CMK (cell line): ENCODE results near the gene BGN.

Experiments
- DNase-seq: peaks from one replicate; pipeline ENCODE4 v3.0.0-alpha.2; 2010; ENCODE audit warnings: low read depth

The BGN gene

DNA sequence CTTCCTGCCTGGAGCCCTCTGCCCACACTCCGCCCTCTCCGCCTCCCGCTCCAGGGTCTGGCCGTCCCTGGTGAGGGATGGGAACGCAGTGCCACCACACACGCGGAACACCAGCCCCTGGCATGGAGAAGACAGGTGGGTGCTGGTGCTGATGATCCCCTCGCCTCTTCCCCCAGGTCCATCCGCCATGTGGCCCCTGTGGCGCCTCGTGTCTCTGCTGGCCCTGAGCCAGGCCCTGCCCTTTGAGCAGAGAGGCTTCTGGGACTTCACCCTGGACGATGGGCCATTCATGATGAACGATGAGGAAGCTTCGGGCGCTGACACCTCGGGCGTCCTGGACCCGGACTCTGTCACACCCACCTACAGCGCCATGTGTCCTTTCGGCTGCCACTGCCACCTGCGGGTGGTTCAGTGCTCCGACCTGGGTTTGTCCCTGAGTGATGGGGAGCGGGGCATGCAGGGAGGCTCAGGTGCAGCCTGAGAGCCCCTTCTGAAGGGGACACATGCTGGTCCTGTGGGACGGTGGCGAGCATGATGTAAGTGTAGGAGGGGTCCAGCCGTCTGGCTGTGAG, 9.8 kb downstream of the BGN start:
- no peak for DNase-seq

DNA sequence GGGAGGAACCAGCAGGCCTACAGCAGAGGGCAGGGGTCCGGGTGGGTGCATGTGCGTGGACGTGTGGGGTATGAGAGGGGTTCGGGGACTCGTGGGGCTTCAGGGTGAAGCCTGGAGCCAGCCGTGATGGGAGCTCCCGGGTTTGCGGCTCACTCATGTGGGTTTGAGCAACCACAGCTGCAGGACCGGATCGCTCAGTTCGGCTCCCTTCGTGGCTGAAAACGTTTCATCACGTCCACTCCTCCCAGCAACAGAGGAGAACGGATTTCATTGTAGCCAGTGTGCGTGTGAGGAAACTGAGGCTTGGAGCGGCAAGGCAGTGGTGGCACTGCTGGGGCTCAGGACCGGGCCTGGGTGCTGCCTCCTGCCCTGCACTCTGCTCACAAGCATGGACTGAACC, 10.6 kb downstream of the BGN start:
- DNase-seq: no peak

DNA sequence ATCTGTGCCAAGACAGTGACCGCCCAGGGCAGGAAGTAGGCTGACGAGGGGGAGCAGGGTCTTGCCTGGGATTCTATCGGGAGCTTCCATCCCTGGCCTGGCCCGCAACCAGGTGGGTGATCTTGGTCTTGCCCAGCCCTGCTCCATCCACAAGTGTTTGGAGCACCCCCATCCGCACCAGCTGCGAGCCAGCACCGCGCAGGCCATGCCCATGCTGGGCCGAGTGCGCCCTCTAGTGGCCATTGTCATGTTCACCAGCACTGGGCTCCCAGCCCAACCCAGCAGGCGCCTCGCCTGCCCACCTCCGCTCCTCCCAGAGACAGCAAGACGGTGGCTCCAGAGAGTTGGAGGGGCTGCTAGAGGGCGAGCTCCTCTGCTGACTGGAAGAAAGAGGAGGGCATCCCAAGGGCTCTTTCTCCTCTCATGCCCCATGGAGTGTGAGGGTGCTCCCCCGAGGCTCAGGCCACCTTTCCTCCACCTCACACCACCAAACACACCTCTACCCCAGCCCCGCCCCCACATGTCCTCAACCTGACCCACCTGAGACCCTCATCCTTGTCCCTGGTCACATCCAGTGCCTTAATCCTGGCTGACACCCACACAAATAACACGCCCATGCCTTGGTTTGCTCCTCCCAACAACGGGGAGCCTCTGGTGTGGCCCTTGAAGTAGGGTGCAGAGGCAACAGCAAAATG, 12.9 kb downstream of the BGN start:
- peak; percentile 51 for DNase-seq

DNA sequence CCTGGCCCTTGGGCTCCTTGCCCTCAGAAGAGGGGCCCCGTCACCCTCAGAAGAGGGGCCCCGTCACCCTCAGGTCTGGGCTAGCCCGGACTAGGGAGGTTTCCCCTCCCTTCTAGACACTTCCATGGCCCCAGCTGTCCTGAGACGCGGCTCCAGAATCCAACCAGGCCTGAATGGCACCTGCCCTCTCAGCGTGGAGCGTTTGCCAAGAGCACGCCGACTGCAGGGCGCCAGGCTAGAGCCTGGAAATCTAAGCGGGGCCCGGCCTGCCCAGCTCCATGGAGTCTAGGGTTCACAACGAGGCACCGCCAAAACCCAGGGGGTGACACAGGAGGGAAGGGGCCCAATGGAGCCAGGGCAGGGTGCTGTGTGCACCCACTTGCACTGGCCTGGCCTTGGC, 14.8 kb downstream of the BGN start:
- no peak for DNase-seq

DNA sequence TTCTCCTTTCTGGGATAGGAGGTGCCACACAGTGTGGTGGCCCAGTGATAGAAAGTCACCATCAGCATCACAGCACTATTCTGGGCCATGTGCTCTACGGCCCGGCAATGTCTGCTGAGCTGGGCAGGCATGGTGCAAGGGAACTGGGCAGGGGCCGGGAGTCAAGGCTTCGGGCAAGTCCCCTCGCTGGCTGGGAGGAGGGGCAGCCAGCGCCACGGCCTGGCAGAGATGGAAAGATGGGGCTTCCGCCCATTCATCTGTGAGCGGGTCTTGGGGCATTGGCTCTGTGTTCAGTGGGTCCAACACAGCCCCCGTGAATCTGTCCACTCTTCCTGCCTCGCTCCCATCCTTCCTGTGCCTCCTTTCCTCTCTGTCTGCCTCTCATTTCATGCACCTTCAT, 15.6 kb downstream of the BGN start:
- DNase-seq: no peak

DNA sequence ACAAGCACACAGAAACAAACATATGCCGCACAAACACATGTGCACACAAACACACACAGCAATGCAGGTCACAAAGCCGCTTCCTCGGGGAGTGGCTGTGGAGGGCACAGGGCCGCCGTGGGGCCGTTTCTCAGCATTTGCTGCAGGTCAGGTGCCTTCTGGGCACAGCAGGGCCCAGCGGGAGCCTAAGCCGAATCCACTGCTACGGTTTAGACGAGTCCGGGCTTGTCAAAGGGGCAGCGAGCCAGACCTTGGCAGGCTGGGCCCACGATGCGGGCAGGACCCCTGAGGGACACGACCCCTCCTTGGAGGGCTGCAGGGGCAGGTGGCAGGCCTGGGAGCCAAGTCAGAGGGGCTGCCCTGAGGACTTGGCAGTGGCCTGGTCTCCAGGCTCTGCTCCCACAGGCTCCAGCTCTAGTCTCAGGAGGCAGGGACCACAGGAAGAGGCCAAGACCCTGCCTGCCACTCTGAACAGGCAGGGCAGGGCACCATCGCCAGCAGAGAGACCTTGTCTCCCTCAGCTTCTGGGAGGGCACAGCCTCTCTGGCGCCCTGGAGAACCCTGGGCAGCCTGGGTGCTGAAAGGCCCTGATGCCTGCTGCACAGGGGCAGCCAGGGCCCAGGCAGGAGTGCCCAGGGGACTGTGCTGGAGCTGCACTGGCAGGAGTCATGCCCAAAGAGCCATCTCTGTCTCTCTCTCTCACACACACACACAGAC, 17.2 kb downstream of the BGN start:
- no peak for DNase-seq

DNA sequence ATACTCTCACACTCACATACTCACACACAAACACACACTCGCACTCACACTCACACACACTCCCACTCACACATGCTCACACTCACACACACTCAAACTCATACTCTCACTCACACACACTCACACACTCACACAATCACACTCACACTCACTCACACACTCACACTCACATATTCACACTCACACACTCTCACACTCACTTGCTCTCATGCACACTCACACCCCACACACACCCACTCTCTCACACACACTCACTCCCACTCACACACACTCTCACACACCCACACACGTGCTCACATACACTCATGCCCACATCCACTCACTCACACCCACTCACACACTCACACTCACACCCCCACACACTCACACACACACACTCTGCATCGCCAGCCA, 17.7 kb downstream of the BGN start:
- DNase-seq: no peak

DNA sequence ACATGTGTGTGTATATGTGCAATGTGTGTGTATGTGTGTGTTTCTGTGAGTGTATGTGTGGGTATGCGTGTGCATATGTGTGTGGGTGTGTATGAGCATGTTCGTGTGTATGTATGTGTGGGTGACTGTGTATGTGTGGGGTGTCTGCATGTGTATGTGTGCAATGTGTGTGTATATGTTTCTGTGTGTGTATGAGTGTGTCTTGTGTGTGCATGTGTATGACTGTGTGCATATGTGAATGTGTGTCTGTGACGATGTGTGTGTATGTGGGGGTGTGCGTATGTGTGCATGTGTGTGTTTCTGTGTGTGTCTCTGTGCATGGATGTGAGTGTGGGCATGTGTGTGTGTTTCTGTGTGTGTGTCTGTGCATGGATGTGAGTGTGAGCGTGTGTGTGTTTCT, 18.5 kb downstream of the BGN start:
- DNase-seq: no peak

DNA sequence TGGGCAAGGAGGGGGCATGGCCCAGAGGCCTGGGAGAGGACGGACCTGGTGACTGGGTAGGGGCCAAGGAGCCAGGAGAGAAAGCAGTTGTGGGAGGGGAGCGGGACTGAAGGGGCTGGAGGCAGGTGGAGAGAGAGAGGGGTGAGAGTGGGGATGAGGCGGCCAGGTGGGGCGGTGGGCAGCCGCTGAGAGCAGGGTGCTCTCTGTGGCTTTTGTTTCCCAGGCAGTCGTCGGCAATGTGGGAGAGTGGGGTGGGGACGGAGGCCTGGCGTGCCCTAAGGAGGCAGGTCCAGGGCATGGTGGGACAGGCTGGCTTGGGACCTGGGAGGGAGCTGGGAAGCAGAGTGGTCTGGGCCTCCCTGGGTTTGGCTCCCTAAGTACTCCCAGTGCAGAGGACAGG, 19.5 kb downstream of the BGN start:
- DNase-seq: no peak

DNA sequence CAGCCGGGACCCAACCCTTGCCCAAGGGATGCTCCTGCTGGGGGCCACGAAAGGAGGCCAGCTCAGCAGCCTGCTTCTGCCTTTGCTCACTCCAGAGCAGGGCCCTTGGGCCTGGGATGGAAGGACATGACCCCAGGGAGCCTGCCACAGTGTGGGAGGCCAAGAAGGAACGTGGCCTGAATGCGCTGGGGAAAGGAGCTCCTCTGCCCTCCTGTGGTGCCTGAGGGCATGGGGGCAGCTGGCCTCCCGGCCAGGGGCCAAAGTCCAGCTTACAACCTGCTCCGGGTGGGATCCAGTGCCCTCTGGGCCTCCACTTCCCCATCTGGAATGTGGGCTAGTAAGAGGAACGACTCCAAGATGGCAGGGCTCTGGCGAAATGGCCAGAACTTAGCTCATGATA, 20.7 kb downstream of the BGN start:
- no peak for DNase-seq

DNA sequence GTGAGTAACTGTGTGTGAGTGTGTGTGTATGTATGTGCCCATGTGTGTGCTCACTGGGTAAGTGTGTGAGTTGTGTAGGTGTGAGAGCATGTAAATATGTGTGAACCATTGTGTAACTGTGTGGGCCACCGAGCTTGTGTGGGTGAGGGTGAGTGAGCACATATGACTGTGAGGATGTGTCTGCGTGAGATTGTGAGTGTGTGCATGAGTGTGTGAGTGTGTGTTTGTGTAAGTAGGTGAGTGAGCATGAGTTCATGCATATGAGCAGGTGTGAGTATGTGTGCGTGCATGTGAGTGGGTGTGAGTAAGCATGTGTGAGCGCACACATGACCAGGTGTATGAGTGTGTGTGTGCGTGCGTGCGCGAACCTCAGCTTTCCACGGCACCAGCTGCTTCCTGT, 21.3 kb downstream of the BGN start:
- no peak for DNase-seq

DNA sequence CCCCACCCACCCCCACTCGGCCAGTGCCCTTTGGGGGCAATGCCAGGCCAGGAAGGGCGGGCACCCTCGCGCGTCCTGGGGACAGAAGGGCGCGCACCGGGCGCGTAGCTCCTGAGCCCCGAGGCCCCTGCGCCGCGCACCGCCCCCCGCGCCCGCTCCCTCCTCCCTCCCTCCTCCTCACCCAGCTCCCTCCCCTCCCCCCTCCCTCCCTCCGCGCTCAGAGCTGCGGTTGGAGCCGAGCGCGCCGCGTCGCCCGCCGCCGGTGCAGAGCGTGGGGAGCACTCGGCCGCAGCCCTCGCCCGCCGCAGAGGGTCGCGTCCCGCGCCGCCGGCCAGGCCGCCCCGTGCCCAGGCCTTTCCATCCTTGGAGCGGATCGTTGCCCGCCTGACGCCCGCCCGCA, 22.6 kb downstream of the BGN start, which contains the start of gene ATP2B3:
Gene ATP2B3 (plus strand): TSS at position 220 of the 400 bp plus-strand sequence. CDS start 18,606 bp downstream, outside the sequence.
- DNase-seq: no peak

DNA sequence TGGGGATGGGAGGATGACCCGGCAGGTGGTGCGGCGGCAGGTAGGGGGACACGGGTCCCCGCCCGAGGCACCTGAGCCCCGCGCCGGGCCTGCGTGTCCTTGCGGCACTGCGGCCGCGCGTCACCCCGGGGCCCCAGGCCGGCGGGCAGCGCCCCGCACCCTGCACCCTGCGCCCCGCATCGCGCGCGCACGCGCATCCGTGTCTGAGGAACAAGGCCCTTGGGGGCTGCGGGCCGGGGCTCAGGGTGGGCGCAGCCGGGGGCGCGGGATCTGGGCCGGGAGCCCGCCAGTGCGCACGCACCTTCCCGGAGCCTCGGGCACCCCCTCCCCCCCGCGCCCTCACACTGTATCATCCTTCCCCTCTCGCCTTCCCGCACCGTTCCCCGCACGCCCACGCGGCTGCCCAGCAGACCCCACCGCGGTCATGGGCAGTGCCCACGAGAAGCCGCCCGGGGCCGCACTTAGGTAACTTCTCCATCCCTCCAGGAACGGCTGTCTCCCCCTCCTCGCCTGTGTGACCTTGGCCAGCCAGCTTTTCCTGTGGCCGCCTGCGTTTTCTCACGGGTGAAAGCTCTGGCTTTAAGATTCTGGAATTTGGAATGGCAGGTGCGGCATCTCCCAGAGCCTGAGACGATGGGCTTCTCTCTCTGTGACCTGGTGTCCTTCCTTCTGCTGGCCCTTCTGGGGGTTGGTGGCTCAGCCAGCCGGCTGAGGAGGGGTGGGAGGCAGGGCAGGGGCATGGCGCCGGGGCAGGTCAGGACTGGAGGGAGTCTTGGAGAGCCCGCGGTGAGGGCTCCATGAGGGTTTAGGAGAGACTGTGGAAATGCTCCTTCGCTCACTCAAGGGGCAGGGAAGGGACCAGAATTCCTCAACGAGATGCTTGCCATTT, 23.4 kb downstream of the BGN start:
- no peak for DNase-seq

DNA sequence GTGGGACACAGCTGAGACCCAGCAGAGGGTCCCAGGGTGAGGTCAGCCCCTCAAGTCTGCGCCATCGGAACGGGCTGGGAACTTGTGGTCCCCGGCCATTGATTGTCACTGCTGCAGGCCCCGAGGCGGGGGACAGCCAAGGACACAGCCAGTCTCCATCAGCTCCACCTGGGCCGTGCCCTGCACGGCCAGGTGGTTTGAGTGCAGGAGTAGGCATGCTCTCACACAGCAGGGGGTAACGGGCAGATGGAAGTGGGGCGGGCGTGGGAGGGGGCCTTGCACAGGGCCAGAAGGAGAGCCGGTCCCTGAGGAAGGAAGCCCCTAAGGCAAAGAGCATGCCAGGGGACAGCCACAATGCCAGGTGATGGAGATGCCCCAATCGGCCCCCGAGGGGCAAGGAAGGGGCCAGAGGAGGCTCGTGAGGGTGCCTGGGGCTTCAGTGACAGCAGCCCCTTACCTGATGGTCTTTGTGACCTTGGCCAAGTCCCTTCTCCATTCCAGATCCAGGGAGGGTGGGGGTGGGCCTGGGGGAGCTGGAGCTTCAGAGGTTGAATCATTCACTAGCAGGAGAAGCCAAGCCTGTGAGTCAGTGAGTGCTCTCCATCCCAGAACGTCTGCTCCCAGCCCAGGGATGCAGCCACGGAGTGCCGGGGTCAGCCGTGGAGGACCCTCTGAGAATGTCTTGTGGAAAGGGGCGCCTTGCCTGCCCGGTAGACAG, 24.9 kb downstream of the BGN start:
- DNase-seq: no peak

DNA sequence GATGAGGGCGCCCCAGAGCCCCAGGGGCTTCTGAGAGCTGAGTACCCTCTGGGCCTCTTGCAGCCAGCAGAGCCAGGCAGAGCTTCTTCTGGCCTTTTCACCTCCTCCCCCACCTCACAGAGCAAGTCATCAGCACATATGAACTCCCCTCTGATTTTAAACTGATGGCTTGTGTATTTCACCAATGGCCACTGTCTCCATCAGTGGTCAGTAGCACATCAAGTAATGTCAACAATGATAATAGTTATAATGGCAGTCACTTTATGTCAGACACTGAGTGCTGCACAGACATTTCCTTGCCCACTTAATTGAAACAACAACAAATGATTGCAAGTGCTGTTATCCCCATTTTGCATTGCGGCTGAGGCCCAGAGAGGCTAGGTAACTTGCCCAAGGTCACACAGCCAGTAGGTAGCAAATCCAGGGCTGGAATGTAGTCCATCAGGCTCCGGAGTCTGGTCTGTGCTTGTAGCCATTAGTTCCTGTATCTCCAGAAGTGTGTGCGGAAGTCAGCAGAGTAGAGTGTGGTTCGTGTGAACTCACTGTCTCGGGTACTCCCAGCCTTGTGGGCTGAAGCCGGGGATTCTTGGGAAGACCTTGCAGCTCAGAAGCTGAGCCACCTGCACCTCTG, 25.6 kb downstream of the BGN start:
- no peak for DNase-seq

DNA sequence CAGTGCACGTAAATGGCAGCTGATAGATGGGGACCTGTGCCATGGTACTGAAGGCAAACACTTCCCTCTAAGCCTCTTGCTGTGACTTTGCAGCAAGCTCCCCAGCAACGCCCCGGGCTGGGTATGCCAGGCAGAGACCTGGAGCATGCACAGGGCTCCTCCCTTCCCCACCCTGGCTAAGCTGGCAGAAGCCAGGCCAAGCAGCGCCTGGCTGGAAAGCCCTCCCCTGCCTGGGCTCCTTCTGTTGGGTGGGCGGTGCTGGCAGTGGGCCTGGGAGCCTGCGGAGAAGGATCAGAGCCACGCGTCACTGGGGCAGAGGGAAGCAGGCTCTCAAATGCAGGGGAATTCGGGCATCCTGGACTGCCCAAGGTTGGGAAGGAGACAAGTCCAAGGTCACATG, 26.3 kb downstream of the BGN start:
- no peak for DNase-seq

DNA sequence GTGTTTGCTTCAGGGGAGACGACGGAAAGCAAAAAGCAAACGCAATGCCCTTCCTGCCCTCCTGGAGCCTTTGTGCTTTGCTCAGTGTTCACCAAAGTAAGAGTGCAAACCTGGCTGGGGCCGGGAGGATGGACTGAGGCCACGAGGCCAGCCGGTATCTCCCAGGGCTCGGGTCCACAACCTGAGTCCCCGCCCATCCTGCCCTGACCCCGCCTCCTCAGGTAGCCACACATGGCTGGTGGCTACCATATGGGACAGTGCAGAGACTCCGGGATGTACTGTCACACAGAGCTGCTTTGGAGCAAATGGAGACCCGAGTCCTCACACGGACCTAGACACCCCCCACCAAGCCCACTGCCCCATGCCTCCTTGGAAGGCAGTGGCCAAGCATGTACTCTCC, 27.5 kb downstream of the BGN start:
- no peak for DNase-seq

DNA sequence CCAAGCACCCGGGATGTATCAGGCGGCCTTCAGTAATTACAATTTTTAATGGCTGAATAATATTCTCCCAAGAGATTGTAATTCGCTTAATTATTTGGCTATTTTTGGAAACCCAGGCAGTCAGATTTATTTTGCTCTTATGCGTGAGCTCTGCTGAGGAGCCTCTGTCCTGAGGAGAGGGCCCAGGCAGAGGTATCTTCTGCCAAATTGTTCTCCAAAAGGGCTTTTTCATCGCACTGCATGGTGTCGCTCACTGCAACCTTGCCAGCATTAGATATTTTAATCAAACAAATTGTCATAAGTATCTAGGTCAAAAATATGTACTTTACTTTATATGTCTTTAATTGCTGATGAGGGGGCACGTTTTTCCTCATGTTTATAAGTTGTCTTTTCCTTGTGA, 28.5 kb downstream of the BGN start:
- no peak for DNase-seq

DNA sequence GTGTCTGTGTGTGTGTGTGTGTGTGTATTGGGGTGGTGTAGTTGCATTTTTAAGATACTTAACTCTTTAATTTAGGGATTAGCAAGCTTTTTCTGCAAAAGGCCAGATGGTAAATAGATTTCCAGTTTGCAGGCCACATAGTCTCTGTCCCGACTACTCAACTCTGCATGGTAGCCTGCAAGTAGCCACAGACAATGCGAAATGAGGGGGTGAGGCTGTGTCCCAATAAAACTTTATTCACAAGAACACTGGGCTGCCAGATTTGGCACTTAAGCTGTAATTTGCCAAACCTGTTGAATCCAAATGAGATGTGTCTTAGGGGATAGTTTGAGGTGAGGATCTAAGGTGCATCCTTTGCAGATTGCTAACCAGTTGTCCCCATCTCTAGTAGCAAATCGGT, 29.5 kb downstream of the BGN start:
- DNase-seq: no peak

DNA sequence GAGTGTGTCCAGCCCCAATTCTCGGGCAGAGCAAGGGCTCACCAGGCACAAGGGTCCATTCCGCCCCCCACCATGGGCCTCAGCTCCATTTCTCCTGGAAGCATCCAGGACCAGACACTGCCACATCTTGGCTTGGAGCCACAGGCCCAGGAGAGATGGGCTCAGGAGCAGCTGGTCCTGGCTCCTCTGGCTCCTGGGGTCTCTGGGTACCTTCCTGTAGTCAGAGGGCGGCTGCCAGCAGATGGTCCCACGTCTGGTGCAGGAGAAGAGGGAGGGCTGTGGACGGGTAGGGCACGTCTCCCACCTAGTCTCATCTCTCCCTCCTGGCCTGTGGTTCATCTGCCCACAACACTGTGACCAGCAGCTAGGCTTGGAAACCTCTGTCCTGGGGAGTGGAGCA, 30.7 kb downstream of the BGN start:
- DNase-seq: no peak

DNA sequence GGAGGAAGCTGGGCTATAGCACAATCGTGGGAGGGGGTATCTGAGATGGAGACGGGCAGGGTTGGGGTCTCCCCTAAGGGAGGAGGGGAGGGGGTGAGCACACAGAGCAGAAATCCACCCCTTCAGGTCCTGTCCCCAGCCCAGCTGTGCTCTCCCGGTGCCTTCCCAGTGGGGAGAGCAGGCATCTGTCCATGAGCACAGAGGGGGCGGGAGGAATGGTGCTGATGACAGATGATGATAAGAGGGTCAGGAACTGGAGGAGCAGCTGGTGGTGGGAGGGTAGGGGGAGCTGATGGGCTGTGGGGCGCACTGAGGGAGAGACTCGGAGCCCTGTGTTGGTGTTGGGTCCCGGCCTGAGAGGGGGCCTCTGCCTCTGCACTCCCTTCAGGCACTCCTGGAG, 31.3 kb downstream of the BGN start:
- DNase-seq: no peak
